Cardiac septum (tissue), 1 donor: Measurements from ENCODE around the gene MTFR2. TPM values are rescaled to one million over a fixed set of nuclear protein-coding genes. Genes with fewer than 3 reads are reported as not detected.

ENCODE experiments used
- DNase-seq: peaks from one replicate; pipeline ENCODE4 v3.0.0-alpha.2; 2020; ENCODE audit warnings: low spot score
- intact Hi-C: fragments of 100-400 bp; cut with DNase I; formaldehyde crosslinking; loops from one replicate; pipeline ENCODE4 v1.14.0; 2022
- long read RNA-seq: library from polyadenylated mRNA; unstranded; transcript quantifications from one replicate; pipeline ENCODE4 v2.0.0, GENCODE V29; 2021
- total RNA-seq: library from RNA; stranded (reverse); fragmentation: NEBNext Ultra II Directional; extraction: Animal tissue kit (Norgen Biotek cat#: 25700); gene quantifications from one replicate; pipeline ENCODE4 v1.2.1, GENCODE V29; 2021
- donor health status: DM: no; HTN: no; CAD: no.

The MTFR2 gene
- not detected for total RNA-seq
- long read RNA-seq = 0 reads

- intact Hi-C loops = no loop called here
- peak; percentile 96 for DNase-seq
These were observed at the start of gene MTFR2 for GRCh38 chr6:136249811-136250685. Gene MTFR2, minus strand, starts transcription at chr6:136250311. Its CDS starts 1,212 bp downstream, at chr6:136249099.

DNA sequence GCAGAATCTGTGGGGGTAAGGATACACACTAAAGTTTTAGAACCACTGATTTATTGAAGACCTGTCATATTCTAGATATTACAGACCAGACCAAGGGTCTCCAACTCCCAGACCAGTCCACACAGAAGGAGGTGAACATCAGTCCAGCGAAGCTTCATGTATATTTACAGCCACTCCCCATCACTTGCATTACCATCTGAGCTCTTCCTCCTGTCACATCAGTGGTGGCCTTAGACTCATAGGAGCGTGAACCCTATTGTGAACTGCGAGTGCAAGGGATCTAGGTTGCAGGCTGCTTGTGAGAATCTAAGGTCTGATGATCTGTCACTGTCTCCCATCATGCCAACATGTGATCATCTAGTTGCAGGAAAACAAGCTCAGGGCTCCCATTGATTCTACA, 44.5 kb upstream of the MTFR2 start:
- no peak for DNase-seq
- intact Hi-C loops = no loop called here

GRCh38 chr6:136290410-136291010, 40.4 kb upstream of the MTFR2 start:
- intact Hi-C loops = no loop called here
- DNase-seq = peak; percentile 78

DNA sequence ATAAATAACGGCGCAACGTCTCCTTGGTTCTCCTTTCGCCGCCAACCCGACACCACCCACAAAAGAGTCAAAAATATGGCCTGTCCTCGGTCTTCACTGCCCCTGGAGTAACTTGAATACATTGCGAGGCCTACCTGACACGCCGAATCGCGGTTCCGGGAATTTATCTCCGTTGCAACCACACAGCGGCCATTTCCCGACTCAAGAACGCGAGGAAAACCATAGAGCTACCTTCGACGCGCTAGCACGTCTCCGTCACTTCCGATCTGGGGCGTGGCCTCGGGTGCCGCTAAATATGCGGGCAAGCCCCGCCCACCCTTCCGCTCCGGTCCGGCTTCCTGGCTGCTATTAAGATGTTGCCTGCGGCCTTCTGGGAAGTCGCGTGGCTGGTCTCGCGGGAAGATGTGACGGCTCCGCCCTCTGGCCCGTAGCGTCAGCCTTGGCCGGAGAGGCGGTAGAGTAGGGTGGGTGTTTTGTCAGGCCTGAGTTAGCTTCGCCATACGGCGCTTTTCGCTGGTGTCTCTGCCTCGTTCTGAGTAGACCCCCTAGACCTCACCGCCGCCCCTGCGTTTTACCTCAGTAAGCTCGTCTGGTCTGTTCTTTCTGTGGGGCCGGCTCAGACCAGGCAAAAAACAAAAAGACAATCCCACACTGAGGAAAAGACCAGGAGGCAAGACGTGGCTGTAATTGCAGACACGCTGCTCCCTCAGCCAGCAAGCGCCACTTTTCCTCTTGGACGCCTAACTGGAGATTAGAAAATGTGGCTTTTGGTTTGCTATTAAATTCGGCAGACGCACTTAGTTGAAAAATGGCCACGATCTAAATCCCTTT, 39.7 kb upstream of the MTFR2 start, which contains the start of gene BCLAF1:
Gene BCLAF1, minus strand, starts transcription at position 268 of the 831 bp plus-strand sequence. CDS start 9,980 bp downstream, outside the sequence.
- DNase-seq = peak; percentile 100
- intact Hi-C loops = loop anchor here (2.0 kb wide), 1 partner anchor 791 kb away; no protein-coding TSS in a partner anchor

DNA sequence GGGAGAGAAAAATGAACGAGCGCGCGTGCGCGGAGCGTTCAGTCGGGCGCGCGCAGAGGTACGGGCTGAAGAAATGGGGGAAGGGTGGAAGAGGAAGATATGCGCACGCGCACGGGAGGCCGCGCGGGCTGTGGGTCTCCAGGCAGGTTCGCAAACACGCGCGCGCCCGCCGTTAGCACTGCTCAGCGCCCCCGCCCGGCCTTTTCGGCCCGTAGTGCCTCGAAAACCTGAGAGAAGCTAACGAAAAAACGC, 39.1 kb upstream of the MTFR2 start:
- intact Hi-C loops = loop anchor here (2.0 kb wide), 1 partner anchor 790 kb away; no protein-coding TSS in a partner anchor
- DNase-seq = peak; percentile 95

DNA sequence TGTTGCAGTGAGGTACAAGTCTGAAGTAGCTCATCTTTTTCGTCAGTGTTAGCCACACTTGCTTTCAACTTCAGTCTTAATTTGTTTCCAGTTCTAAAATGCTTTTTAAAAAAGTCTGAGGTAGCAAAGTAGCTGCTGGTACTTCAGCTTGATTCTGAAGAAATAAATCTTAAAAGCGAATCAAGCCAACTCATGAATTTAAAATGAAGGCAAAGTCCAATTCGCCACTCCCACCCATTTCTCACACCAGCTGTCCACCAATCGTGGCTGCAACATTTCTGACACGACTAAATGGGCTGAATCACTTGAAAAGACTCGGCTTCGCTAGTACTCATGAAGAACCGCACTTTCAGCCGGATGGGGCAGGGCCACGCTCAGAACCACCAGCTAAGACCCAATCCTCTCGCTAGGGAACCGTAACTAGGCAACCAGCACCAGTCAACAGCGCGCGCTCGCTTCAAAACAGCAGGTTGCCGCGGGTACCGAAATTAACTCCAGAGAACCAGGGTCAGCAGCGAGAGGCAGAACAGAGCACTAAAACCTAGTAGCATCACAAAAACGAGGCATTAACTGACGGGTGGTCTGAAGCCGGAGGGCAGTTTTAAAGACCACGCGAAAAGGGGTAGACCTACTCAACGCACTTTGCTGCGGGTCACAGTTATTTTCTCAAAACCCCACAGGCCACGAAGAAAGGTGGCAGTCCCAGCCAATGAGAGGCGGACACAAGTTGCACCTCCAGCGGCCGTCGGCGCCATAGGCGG, 38.6 kb upstream of the MTFR2 start:
- peak; percentile 88 for DNase-seq
- intact Hi-C loops = loop anchor here (2.0 kb wide), 1 partner anchor 790 kb away; no protein-coding TSS in a partner anchor

- no peak for DNase-seq
- intact Hi-C loops = no loop called here
These were observed 34.8 kb upstream of the MTFR2 start for GRCh38 chr6:136284909-136285308.

GRCh38 chr6:136282906-136283305, 32.8 kb upstream of the MTFR2 start:
- intact Hi-C loops = no loop called here
- DNase-seq = no peak

GRCh38 chr6:136280032-136280609, 30.0 kb upstream of the MTFR2 start:
- intact Hi-C loops = no loop called here

DNA sequence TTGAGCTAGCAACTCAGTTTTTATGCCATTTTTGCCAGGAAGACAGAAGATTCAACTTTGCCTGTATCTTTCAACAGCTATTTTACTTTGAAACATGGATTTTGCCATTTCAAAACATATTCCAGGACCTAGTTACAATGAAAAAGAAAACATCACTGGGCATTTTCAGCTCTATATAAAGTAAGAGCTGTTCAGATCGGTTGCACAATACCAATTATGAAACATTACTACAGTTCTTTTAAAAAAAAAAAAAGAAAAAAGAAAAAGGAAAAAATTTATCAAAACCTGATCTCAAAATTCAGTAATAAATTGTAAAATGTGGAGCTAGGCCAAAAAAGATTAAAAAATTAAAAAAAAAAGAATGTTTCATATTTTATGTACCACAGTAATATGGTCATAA, 24.0 kb upstream of the MTFR2 start:
- intact Hi-C loops = no loop called here
- no peak for DNase-seq

More at GRCh38 chr6:136280032-136280609, 30.0 kb upstream of the MTFR2 start:
- DNase-seq = no peak

DNA sequence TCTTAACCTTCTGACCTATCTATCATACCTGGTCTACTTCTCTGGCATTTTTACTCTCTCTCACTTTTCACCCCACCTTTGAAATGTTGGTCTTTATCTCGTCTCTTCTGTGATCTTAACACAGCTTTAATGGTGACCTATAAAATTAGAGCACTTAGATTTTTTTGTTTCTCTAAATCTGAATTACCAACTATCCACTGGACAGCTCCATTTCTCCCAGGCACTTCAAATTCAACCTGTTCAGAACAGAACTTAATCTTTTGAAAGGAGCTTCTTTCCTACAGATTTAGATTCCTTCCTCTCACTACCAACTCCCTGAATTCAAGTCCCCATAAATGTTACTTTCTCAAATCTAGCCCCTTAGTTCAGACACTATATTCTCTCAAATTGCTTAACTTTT, 15.0 kb upstream of the MTFR2 start:
- DNase-seq = no peak
- intact Hi-C loops = no loop called here

DNA sequence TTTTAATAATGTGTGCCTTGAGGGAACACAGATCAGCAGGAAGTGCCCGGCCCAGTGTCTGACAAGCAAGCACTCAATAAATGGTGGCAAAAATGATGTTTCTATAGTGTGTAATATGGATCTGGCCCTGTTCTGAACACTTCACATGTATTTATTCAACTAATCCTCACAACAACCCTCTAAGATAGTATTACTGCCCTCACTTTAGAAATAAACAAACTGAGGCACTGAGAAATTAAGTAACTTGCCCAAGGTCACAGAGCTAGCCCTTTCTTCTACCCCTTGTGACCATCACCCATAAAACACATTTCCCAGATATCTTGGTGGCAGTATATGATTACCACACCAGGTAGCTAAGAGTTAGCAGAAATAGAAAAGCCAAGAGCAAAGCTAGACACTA, 12.8 kb upstream of the MTFR2 start:
- DNase-seq = no peak
- intact Hi-C loops = no loop called here

DNA sequence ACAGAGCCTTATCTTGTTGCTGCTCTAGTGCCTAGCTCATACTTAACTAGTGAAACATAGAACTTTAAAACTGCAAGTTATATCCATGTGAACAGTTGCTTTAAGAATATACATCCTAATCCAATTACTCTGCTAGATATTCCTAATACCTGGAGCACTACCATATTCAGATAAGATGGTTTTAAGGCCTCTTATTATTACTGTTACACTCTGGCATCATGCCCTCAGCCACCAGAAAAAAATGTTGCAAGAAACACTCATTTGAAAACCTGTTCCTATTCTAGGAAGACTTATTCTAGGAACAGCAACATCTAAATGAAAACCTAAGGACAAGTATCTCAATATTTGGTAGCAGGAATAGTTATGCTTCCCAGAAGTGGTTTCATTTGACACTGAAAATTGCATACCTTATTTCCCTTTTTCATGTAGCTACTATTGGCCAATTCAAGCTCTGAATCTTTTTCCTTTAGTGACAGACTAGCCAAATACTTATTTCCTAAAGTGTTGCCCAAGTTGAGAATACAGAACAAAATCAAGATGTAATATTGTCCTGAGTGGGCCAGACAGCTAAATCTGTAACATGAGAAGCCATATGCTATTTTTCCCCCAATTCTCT, 4.8 kb upstream of the MTFR2 start:
- intact Hi-C loops = no loop called here
- no peak for DNase-seq

GRCh38 chr6:136253734-136254133, 3.6 kb upstream of the MTFR2 start:
- DNase-seq = no peak
- intact Hi-C loops = no loop called here

- no peak for DNase-seq
- intact Hi-C loops = no loop called here
These were observed 2.3 kb upstream of the MTFR2 start for GRCh38 chr6:136252441-136252840.

GRCh38 chr6:136251394-136251793, 1.3 kb upstream of the MTFR2 start:
- DNase-seq = no peak
- intact Hi-C loops = no loop called here

GRCh38 chr6:136250686-136251008, 536 bp upstream of the MTFR2 start:
- intact Hi-C loops = no loop called here

DNA sequence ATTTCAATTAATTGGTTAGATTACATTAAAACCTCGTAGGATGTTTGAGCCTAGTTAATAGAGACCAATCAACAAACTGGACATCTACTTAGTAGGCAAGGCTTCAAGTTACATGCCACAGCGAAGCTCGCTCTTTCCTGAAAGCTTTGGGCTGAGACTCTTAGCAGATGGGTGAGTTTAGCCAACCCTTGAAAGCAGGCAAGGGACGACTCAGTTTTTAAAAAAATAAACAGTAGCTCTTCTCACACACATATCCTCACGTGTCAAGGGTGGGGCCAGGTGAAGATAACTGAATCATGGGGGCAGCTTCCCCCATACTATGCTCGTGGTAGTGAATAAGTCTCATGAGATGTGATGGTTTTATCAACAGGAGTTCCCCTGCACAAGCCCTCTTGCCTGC, 775 bp downstream of the MTFR2 start:
- no peak for DNase-seq
- intact Hi-C loops = no loop called here

More at GRCh38 chr6:136250686-136251008, 536 bp upstream of the MTFR2 start:
- DNase-seq = no peak
